ENCODE results near the gene PPP2R2D.
"Not testable (repeated sequence)": the region's sequence is repeated elsewhere in the genome, so short reads cannot be mapped to it uniquely, and the experiment has no call there.

Gene PPP2R2D

GRCh38 chr10:131909014-131909808 lies 8.4 kb downstream of the PPP2R2D start:
- DNase-seq: no peak

- DNase-seq: no peak
Observed at GRCh38 chr10:131909929-131910328, 9.1 kb downstream of the PPP2R2D start.

- no peak for DNase-seq
Observed at GRCh38 chr10:131910663-131911314, 10.0 kb downstream of the PPP2R2D start.

- no peak for DNase-seq
Observed at GRCh38 chr10:131911451-131911850, 10.6 kb downstream of the PPP2R2D start.

GRCh38 chr10:131912620-131913019 lies 11.8 kb downstream of the PPP2R2D start:
- no peak for DNase-seq

- DNase-seq: no peak
Observed at GRCh38 chr10:131915484-131915883, 14.7 kb downstream of the PPP2R2D start.

GRCh38 chr10:131915990-131916766 lies 15.4 kb downstream of the PPP2R2D start:
- DNase-seq: no peak

- not testable (repeated sequence) for DNase-seq
Observed at GRCh38 chr10:131916767-131917160, 16.0 kb downstream of the PPP2R2D start.

- DNase-seq: not testable (repeated sequence)
Observed at GRCh38 chr10:131917496-131917895, 16.7 kb downstream of the PPP2R2D start.

GRCh38 chr10:131919461-131919860 lies 18.7 kb downstream of the PPP2R2D start:
- DNase-seq: not testable (repeated sequence)

- no peak for DNase-seq
Observed at GRCh38 chr10:131920151-131920550, 19.3 kb downstream of the PPP2R2D start.

- DNase-seq: no peak
Observed at GRCh38 chr10:131920693-131921092, 19.9 kb downstream of the PPP2R2D start.

- DNase-seq: no peak
Observed at GRCh38 chr10:131921184-131921583, 20.4 kb downstream of the PPP2R2D start.

- no peak for DNase-seq
Observed at GRCh38 chr10:131923038-131923756, 22.4 kb downstream of the PPP2R2D start.

- no peak for DNase-seq
Observed at GRCh38 chr10:131925011-131925649, 24.3 kb downstream of the PPP2R2D start.

- no peak for DNase-seq
Observed at GRCh38 chr10:131925716-131926115, 24.9 kb downstream of the PPP2R2D start.

- DNase-seq: no peak
Observed at GRCh38 chr10:131926253-131926652, 25.4 kb downstream of the PPP2R2D start.

- no peak for DNase-seq
Observed at GRCh38 chr10:131926743-131927595, 26.2 kb downstream of the PPP2R2D start.

- DNase-seq: no peak
Observed at GRCh38 chr10:131928248-131929095, 27.7 kb downstream of the PPP2R2D start.

- DNase-seq: no peak
Observed at GRCh38 chr10:131929122-131929845, 28.5 kb downstream of the PPP2R2D start.
